Measurements from ENCODE around the gene LAMTOR3.

GRCh38 chr4:99844048-99844447 is 50.2 kb downstream of the LAMTOR3 start:
- TF ChIP-seq CTCF (IDR thresholded peaks at IDR 0.05) (no peak), EZH2 (IDR thresholded peaks at IDR 0.05) (no peak)

All from neural progenitor cell (in vitro differentiated cells).